ENCODE results near the gene MAP1B.

GRCh38 chr5:72252574-72253155 lies 145.4 kb downstream of the MAP1B start:
- no peak for TF ChIP-seq EZH2 (IDR thresholded peaks at IDR 0.05; ENCODE audit: borderline replicate concordance, low read length)
- TF ChIP-seq, protein P1, sequence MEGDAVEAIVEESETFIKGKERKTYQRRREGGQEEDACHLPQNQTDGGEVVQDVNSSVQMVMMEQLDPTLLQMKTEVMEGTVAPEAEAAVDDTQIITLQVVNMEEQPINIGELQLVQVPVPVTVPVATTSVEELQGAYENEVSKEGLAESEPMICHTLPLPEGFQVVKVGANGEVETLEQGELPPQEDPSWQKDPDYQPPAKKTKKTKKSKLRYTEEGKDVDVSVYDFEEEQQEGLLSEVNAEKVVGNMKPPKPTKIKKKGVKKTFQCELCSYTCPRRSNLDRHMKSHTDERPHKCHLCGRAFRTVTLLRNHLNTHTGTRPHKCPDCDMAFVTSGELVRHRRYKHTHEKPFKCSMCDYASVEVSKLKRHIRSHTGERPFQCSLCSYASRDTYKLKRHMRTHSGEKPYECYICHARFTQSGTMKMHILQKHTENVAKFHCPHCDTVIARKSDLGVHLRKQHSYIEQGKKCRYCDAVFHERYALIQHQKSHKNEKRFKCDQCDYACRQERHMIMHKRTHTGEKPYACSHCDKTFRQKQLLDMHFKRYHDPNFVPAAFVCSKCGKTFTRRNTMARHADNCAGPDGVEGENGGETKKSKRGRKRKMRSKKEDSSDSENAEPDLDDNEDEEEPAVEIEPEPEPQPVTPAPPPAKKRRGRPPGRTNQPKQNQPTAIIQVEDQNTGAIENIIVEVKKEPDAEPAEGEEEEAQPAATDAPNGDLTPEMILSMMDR (IDR thresholded peaks at IDR 0.05; ENCODE audit: low read length) = no peak

Data from OCI-LY1 (cell line).